IMR-90 (cell line): ENCODE data around the gene MLEC. TPM values are rescaled to one million over a fixed set of nuclear protein-coding genes. Genes with fewer than 3 reads are reported as not detected.

ENCODE experiments used
- ATAC-seq: fragments of 200-7000 bp; cut with Tn5 transposase; 2 replicates; pipeline ENCODE4 v1.9.1; 2020; ENCODE audit warnings: low read depth, mild to moderate bottlenecking, moderate library complexity
- BruUV-seq: library from RNA; stranded (reverse); fragments of 400-500 nt; replicated peaks from 2 replicates; lab custom pipeline; 2021; lab: Mats Ljungman, UMichigan
- CTCF ChIA-PET: fragments of 300-600 bp; formaldehyde crosslinking; extraction: SDS; loops from one replicate; lab custom pipeline; 2021; ENCODE audit warnings: antibody characterized with exemption; lab: Yijun Ruan, JAX
- POLR2A ChIA-PET: fragments of 300-600 bp; sonication (Branson Sonifier 250); formaldehyde crosslinking; loops from one replicate; lab custom pipeline; 2022; ENCODE audit warnings: antibody characterized with exemption; ENCODE audit not compliant: unreplicated experiment; lab: Charles Lee
- DNase-seq: peaks from one replicate; pipeline ENCODE4 v3.0.0; 2013
- H2AFZ ChIP-seq: replicated peaks from 2 replicates; pipeline ENCODE3; 2013; ENCODE audit warnings: low read length, mild to moderate bottlenecking; ENCODE audit not compliant: poor library complexity
- H2AK5ac ChIP-seq: 2 replicates; pipeline ENCODE4 v1.6.1; 2013; ENCODE audit warnings: low read depth, low read length, inconsistent platforms
- H2AK9ac ChIP-seq: replicated peaks from 2 replicates; pipeline ENCODE3; 2013; ENCODE audit warnings: mild to moderate bottlenecking, low read depth, low read length, moderate library complexity; ENCODE audit not compliant: poor library complexity
- H2BK120ac ChIP-seq: 2 replicates; pipeline ENCODE4 v1.6.1; 2013; ENCODE audit warnings: low read depth, low read length, inconsistent platforms
- H2BK15ac ChIP-seq: 3 replicates; pipeline ENCODE4 v1.6.1; 2013; ENCODE audit warnings: low read depth, low read length, inconsistent platforms
- H2BK20ac ChIP-seq: 2 replicates; pipeline ENCODE4 v1.6.1; 2013; ENCODE audit warnings: low read depth, mild to moderate bottlenecking, inconsistent platforms, low read length, moderate library complexity
- H2BK5ac ChIP-seq: 2 replicates; pipeline ENCODE4 v1.6.1; 2013; ENCODE audit warnings: mild to moderate bottlenecking, low read depth, low read length, inconsistent platforms; ENCODE audit not compliant: poor library complexity, severe bottlenecking
- H3K14ac ChIP-seq: replicated peaks from 2 replicates; pipeline ENCODE4 v1.6.1; 2013; ENCODE audit warnings: low read depth, low read length, inconsistent platforms
- H3K18ac ChIP-seq: 2 replicates; pipeline ENCODE4 v1.6.1; 2013; ENCODE audit warnings: low read depth, low read length, control low read depth
- H3K23ac ChIP-seq: 2 replicates; pipeline ENCODE4 v1.6.1; 2013; ENCODE audit warnings: low read depth, low read length, inconsistent platforms
- H3K27ac ChIP-seq: 2 replicates; pipeline ENCODE4 v1.5.1; 2013; ENCODE audit warnings: mild to moderate bottlenecking, control low read depth, low read length; ENCODE audit not compliant: insufficient read depth
- H3K27me3 ChIP-seq: 2 replicates; pipeline ENCODE4 v1.6.1; 2013; ENCODE audit warnings: low read length; ENCODE audit not compliant: control insufficient read depth, insufficient read depth
- H3K36me3 ChIP-seq: 2 replicates; pipeline ENCODE4 v1.6.1; 2013; ENCODE audit warnings: low read length, mixed read lengths; ENCODE audit not compliant: control insufficient read depth, insufficient read depth
- H3K4ac ChIP-seq: 2 replicates; pipeline ENCODE4 v1.6.1; 2013; ENCODE audit warnings: low read depth, low read length, inconsistent platforms
- H3K4me1 ChIP-seq: 2 replicates; pipeline ENCODE4 v1.6.1; 2013; ENCODE audit warnings: low read length, mixed read lengths; ENCODE audit not compliant: control insufficient read depth, insufficient read depth
- H3K4me2 ChIP-seq: 2 replicates; pipeline ENCODE4 v1.6.1; 2013; ENCODE audit warnings: low read depth, mild to moderate bottlenecking, control low read depth, low read length, moderate library complexity
- H3K4me3 ChIP-seq: 2 replicates; pipeline ENCODE4 v1.5.1; 2013; ENCODE audit warnings: low read depth, mild to moderate bottlenecking, control low read depth, low read length, moderate library complexity; ENCODE audit not compliant: insufficient read depth
- H3K56ac ChIP-seq: 2 replicates; pipeline ENCODE4 v1.6.1; 2013; ENCODE audit warnings: low read length, inconsistent platforms; ENCODE audit not compliant: insufficient read depth; ENCODE audit errors: extremely low read depth
- H3K79me1 ChIP-seq, 2 experiments: 2 replicates each; pipeline ENCODE4 v1.6.1; 2013; ENCODE audit warnings: low read length in 2 of 2, inconsistent platforms in 1 of 2, low read depth in 1 of 2
- H3K9ac ChIP-seq: 2 replicates; pipeline ENCODE4 v1.6.1; 2013; ENCODE audit warnings: low read depth, low read length, control low read depth
- H3K9me1 ChIP-seq: 2 replicates; pipeline ENCODE4 v1.6.1; 2013; ENCODE audit warnings: low read length, inconsistent platforms; ENCODE audit not compliant: insufficient read depth
- H3K9me3 ChIP-seq: 2 replicates; pipeline ENCODE4 v1.6.1; 2013; ENCODE audit warnings: low read length; ENCODE audit not compliant: control insufficient read depth, insufficient read depth
- H4K20me1 ChIP-seq: 2 replicates; pipeline ENCODE4 v1.6.1; 2013; ENCODE audit warnings: low read length, inconsistent platforms; ENCODE audit not compliant: insufficient read depth
- H4K5ac ChIP-seq: 2 replicates; pipeline ENCODE4 v1.6.1; 2013; ENCODE audit warnings: mild to moderate bottlenecking, low read depth, low read length, control low read depth
- H4K8ac ChIP-seq, 2 experiments: 2 replicates each; pipeline ENCODE4 v1.6.1; 2013; ENCODE audit warnings: low read depth in 2 of 2, low read length in 2 of 2, control low read depth in 1 of 2, inconsistent platforms in 1 of 2
- H4K91ac ChIP-seq: 2 replicates; pipeline ENCODE4 v1.6.1; 2013; ENCODE audit warnings: low read depth, low read length, inconsistent platforms; ENCODE audit not compliant: insufficient read depth
- BHLHE40 ChIP-seq: fragments of 150-350 bp; IDR thresholded peaks from 2 replicates; pipeline ENCODE4 v1.6.1; 2016; ENCODE audit warnings: mild to moderate bottlenecking, low read depth, low read length
- CEBPB ChIP-seq: IDR thresholded peaks from 2 replicates; pipeline ENCODE4 v1.6.1; 2012; ENCODE audit warnings: low read depth, low read length, improper control_type of control experiment
- CHD1 ChIP-seq: IDR thresholded peaks from 2 replicates; pipeline ENCODE4 v1.6.1; 2012; ENCODE audit warnings: low read depth, low read length, improper control_type of control experiment
- FOS ChIP-seq: fragments of 150-350 bp; IDR thresholded peaks from 2 replicates; pipeline ENCODE4 v1.6.1; 2016; ENCODE audit warnings: low read depth, low read length
- MAFK ChIP-seq: IDR thresholded peaks from 2 replicates; pipeline ENCODE4 v1.6.1; 2012; ENCODE audit warnings: low read depth, low read length, improper control_type of control experiment
- MAZ ChIP-seq: IDR thresholded peaks from 2 replicates; pipeline ENCODE4 v1.6.1; 2012; ENCODE audit warnings: low read depth, mild to moderate bottlenecking, low read length, improper control_type of control experiment, moderate library complexity, borderline replicate concordance
- MXI1 ChIP-seq: IDR thresholded peaks from 2 replicates; pipeline ENCODE4 v1.6.1; 2012; ENCODE audit warnings: low read depth, mild to moderate bottlenecking, low read length, moderate library complexity, borderline replicate concordance
- NFE2L2 ChIP-seq: fragments of 150-350 bp; IDR thresholded peaks from 2 replicates; pipeline ENCODE4 v1.6.1; 2016; ENCODE audit warnings: low read depth, mild to moderate bottlenecking, low read length
- POLR2A ChIP-seq: IDR thresholded peaks from 2 replicates; pipeline ENCODE4 v1.6.1; 2012; ENCODE audit warnings: mild to moderate bottlenecking, low read depth, low read length
- RAD21 ChIP-seq: IDR thresholded peaks from 2 replicates; pipeline ENCODE4 v1.6.1; 2012; ENCODE audit warnings: low read length, improper control_type of control experiment
- RCOR1 ChIP-seq: IDR thresholded peaks from 2 replicates; pipeline ENCODE4 v1.6.1; 2012; ENCODE audit warnings: mild to moderate bottlenecking, low read length, improper control_type of control experiment; ENCODE audit not compliant: insufficient replicate concordance
- RFX5 ChIP-seq: IDR thresholded peaks from 2 replicates; pipeline ENCODE4 v1.8.0; 2012; ENCODE audit warnings: low read depth, mild to moderate bottlenecking, low read length, moderate library complexity
- SMC3 ChIP-seq: fragments of 150-350 bp; IDR thresholded peaks from 2 replicates; pipeline ENCODE4 v1.6.1; 2016; ENCODE audit warnings: low read depth, mild to moderate bottlenecking, antibody characterized with exemption, low read length, moderate library complexity
- WGBS, 2 experiments: methylation state at CpG; one replicate each; pipeline versions ENCODE4 v1.1.5 to v1.1.7; 2013; ENCODE audit warnings: missing lambda C conversion rate in 2 of 2; ENCODE audit not compliant: insufficient read length in 1 of 2; ENCODE audit errors: extremely low coverage in 2 of 2; 5-methylcytosine and 5-hydroxymethylcytosine counted together
- dilution Hi-C: fragments of 300-500 bp; cut with HindIII; formaldehyde crosslinking; loops from one replicate; pipeline ENCODE4 v1.14.3; 2018; ENCODE audit warnings: low sequenced_read_pairs; ENCODE audit not compliant: unreplicated experiment
- in situ Hi-C: fragments of 300-500 bp; cut with MboI; formaldehyde crosslinking; loops from 3 replicates; pipeline ENCODE4 v1.14.3; 2019; ENCODE audit warnings: low sequenced_read_pairs, inconsistent platforms, mixed read lengths
- intact Hi-C: fragments of 100-400 bp; cut with micrococcal nuclease; formaldehyde crosslinking; loops from 2 replicates; pipeline ENCODE4 v1.10.0; 2022
- polyA plus RNA-seq, 3 experiments: library from polyadenylated mRNA; depleted of rRNA; stranded (reverse); fragments of >200 nt; gene quantifications; 2 replicates each; pipeline ENCODE4 v1.2.3, GENCODE V29; 2012; ENCODE audit warnings: low replicate concordance in 1 of 3
- total RNA-seq: library from RNA; depleted of rRNA; stranded (reverse); fragments of >200 nt; gene quantifications from 2 replicates; pipeline ENCODE4 v1.2.3, GENCODE V29; 2012
- TF ChIP-seq, protein P1 (sequence below): fragments of 150-350 bp; IDR thresholded peaks from 2 replicates; pipeline ENCODE4 v1.6.1; 2017; ENCODE audit warnings: mild to moderate bottlenecking, antibody characterized with exemption, low read length, low read depth
- TF ChIP-seq, protein P2 (sequence below): conservative IDR thresholded peaks from 2 replicates; pipeline ENCODE4 v1.5.1; 2012; ENCODE audit warnings: mild to moderate bottlenecking, low read depth, low read length, improper control_type of control experiment
- TF ChIP-seq, protein P3 (sequence below): fragments of 150-350 bp; IDR thresholded peaks from 2 replicates; pipeline ENCODE4 v1.6.1; 2016; ENCODE audit warnings: low read depth, mild to moderate bottlenecking, low read length, moderate library complexity, borderline replicate concordance

Gene MLEC
- total and polyA plus RNA-seq, 2 of the 4 experiments (the other 2 are of a cell fraction) = 44.1 to 137 TPM

DNA sequence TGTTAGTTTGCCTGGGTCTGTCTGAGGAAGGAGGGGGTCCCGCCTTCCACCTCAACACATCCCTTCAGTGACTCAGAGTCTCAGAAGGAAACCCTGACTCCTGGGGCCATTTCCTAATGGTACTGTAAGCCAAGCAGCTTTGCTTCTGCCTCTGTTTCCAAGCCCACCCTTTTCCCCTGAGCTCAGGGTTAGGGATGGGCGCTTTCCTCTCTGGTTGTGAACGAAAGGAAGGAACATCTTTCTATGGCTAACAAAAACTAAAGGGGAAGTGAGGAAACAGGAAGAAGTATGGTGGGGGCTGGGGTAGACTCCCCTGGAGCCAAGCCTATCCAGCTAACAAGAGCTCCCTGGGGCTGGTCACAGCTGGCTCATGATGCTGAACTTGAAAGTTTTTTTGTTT is 11.7 kb downstream of the MLEC start:
- Histone ChIP-seq H3K36me3 (peaks cover 65% of the 10 kb centered on the region), H4K5ac (no peak overlapping the region), H3K79me1 (peaks cover 11 to 23% of the 10 kb centered on the region in 2 experiments)

More for the DNA sequence above, 11.7 kb downstream of the MLEC start:
- DNase-seq (no peak), ATAC-seq (no peak)
- no peaks in the 10 kb centered on the region for H3K9me3 ChIP-seq
- H3K18ac ChIP-seq = no peak overlapping the region
- no peak overlapping the region for H3K4ac ChIP-seq
- H2BK120ac ChIP-seq = no peak overlapping the region
- no CpG with 5 or more reads among the region's 3 CpGs for WGBS, 2 experiments
- no peak overlapping the region for H3K14ac ChIP-seq
- no peak overlapping the region for H3K56ac ChIP-seq
- no peak overlapping the region for H3K4me3 ChIP-seq
- no peak overlapping the region for H2BK15ac ChIP-seq
- dilution Hi-C loops = no loop called here
- intact Hi-C loops = loop anchor here (1.0 kb wide), 1 partner anchor 28 kb away; no protein-coding TSS in a partner anchor
- BruUV-seq = no TSS peak
- H3K27ac ChIP-seq = no peak overlapping the region
- no peak overlapping the region for H4K8ac ChIP-seq
- POLR2A ChIA-PET = no interaction called here
- peaks cover 18% of the 10 kb centered on the region for H4K20me1 ChIP-seq
- no peak overlapping the region for H2AK9ac ChIP-seq
- no peak overlapping the region for H2BK20ac ChIP-seq
- no peak overlapping the region for H3K9ac ChIP-seq
- no peaks in the 10 kb centered on the region for H3K27me3 ChIP-seq
- TF ChIP-seq CHD1 (no peak), CEBPB (no peak), RCOR1 (no peak), RFX5 (no peak), SMC3 (no peak), POLR2A (no peak), BHLHE40 (no peak), MAFK (no peak), MAZ (no peak), RAD21 (no peak), MXI1 (no peak), NFE2L2 (no peak), FOS (no peak)
- TF ChIP-seq, protein P1, sequence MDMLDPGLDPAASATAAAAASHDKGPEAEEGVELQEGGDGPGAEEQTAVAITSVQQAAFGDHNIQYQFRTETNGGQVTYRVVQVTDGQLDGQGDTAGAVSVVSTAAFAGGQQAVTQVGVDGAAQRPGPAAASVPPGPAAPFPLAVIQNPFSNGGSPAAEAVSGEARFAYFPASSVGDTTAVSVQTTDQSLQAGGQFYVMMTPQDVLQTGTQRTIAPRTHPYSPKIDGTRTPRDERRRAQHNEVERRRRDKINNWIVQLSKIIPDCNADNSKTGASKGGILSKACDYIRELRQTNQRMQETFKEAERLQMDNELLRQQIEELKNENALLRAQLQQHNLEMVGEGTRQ = no peak
- TF ChIP-seq, protein P2, sequence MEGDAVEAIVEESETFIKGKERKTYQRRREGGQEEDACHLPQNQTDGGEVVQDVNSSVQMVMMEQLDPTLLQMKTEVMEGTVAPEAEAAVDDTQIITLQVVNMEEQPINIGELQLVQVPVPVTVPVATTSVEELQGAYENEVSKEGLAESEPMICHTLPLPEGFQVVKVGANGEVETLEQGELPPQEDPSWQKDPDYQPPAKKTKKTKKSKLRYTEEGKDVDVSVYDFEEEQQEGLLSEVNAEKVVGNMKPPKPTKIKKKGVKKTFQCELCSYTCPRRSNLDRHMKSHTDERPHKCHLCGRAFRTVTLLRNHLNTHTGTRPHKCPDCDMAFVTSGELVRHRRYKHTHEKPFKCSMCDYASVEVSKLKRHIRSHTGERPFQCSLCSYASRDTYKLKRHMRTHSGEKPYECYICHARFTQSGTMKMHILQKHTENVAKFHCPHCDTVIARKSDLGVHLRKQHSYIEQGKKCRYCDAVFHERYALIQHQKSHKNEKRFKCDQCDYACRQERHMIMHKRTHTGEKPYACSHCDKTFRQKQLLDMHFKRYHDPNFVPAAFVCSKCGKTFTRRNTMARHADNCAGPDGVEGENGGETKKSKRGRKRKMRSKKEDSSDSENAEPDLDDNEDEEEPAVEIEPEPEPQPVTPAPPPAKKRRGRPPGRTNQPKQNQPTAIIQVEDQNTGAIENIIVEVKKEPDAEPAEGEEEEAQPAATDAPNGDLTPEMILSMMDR = no peak
- TF ChIP-seq, protein P3, sequence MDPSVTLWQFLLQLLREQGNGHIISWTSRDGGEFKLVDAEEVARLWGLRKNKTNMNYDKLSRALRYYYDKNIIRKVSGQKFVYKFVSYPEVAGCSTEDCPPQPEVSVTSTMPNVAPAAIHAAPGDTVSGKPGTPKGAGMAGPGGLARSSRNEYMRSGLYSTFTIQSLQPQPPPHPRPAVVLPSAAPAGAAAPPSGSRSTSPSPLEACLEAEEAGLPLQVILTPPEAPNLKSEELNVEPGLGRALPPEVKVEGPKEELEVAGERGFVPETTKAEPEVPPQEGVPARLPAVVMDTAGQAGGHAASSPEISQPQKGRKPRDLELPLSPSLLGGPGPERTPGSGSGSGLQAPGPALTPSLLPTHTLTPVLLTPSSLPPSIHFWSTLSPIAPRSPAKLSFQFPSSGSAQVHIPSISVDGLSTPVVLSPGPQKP = no peak
- in situ Hi-C loops = no loop called here
- CTCF ChIA-PET = no interaction called here
- no peak overlapping the region for H2BK5ac ChIP-seq
- H3K23ac ChIP-seq = no peak overlapping the region
- H4K91ac ChIP-seq = no peak overlapping the region
- no peaks in the 10 kb centered on the region for H3K4me1 ChIP-seq
- H2AK5ac ChIP-seq = no peak overlapping the region
- peaks cover 15% of the 10 kb centered on the region for H3K9me1 ChIP-seq
- no peak overlapping the region for H2AFZ ChIP-seq
- H3K4me2 ChIP-seq = no peak overlapping the region
